GM12878 (cell line): ENCODE measurements around the gene DNAJC6. TPM values are rescaled to one million over a fixed set of nuclear protein-coding genes. Genes with fewer than 3 reads are reported as not detected.

Experiments used
- ATAC-seq: fragments of 200-7000 bp; cut with Tn5 transposase; 3 replicates; pipeline ENCODE4 v1.9.1; 2020; ENCODE audit warnings: mild to moderate bottlenecking, moderate library complexity
- BruUV-seq: library from RNA; stranded (reverse); fragments of 400-500 nt; replicated peaks from 2 replicates; lab custom pipeline; 2021; lab: Mats Ljungman, UMichigan
- CTCF ChIA-PET: fragments of 300-600 bp; sonication (Branson Sonifier 250); formaldehyde crosslinking; extraction: SDS; loops from one replicate; lab custom pipeline; 2021; ENCODE audit warnings: inconsistent platforms; lab: Yijun Ruan, JAX
- POLR2A ChIA-PET: fragments of 350-600 bp; formaldehyde crosslinking; extraction: SDS; loops from one replicate; lab custom pipeline; 2021; ENCODE audit warnings: inconsistent platforms; lab: Charles Lee
- RAD21 ChIA-PET: fragments of 300-600 bp; sonication (Branson Sonifier 250); formaldehyde crosslinking; loops from one replicate; lab custom pipeline; 2023; ENCODE audit warnings: antibody characterized with exemption; ENCODE audit not compliant: unreplicated experiment; lab: Charles Lee
- SMC1A ChIA-PET: fragments of 300-600 bp; sonication (Branson Sonifier 250); formaldehyde crosslinking; loops from one replicate; lab custom pipeline; 2023; ENCODE audit not compliant: unreplicated experiment, uncharacterized antibody; lab: Charles Lee
- DNase-seq: peaks from one replicate; pipeline ENCODE4 v3.0.0-alpha.2; 2011; ENCODE audit warnings: low read depth, low spot score
- FAIRE-seq: peaks from 3 replicates; lab custom pipeline; 2011; peaks lifted over from hg19 to GRCh38; lab: Jason Lieb, UNC
- H2AFZ ChIP-seq: 2 replicates; pipeline ENCODE4 v1.6.0; 2011; ENCODE audit warnings: low read depth, low read length, control low read depth; ENCODE audit not compliant: control insufficient read depth
- H3K27ac ChIP-seq: 2 replicates; pipeline ENCODE4 v1.5.1; 2011; ENCODE audit warnings: control low read depth; ENCODE audit not compliant: control insufficient read depth, insufficient read depth
- H3K27me3 ChIP-seq, 2 experiments: replicated peaks in 1 of 2; 2 replicates each; pipeline versions ENCODE4 v1.6.0 to v1.6.1; 2011; ENCODE audit warnings: low read length in 1 of 2; ENCODE audit not compliant: control insufficient read depth in 2 of 2, insufficient read depth in 2 of 2
- H3K36me3 ChIP-seq, 2 experiments: 2 replicates each; pipeline ENCODE4 v1.5.1; 2011; ENCODE audit warnings: low read length in 1 of 2; ENCODE audit not compliant: control insufficient read depth in 2 of 2, insufficient read depth in 2 of 2
- H3K4me1 ChIP-seq: 2 replicates; pipeline ENCODE4 v1.6.1; 2011; ENCODE audit warnings: mild to moderate bottlenecking, low read length, moderate library complexity, mixed read lengths; ENCODE audit not compliant: control insufficient read depth, insufficient read depth
- H3K4me2 ChIP-seq: 2 replicates; pipeline ENCODE4 v1.6.0; 2011; ENCODE audit warnings: control low read depth; ENCODE audit not compliant: control insufficient read depth, insufficient read depth
- H3K4me3 ChIP-seq: fragments of 200-600 bp; sonication (generic); 2 replicates; pipeline ENCODE4 v1.5.1; 2016
- H3K79me2 ChIP-seq: 2 replicates; pipeline ENCODE4 v1.6.0; 2011; ENCODE audit warnings: low read length; ENCODE audit not compliant: control insufficient read depth, insufficient read depth
- H3K9ac ChIP-seq: 2 replicates; pipeline ENCODE4 v1.8.0; 2011; ENCODE audit warnings: low read length, control low read depth, mixed read lengths; ENCODE audit not compliant: control insufficient read depth, insufficient read depth
- H3K9me3 ChIP-seq: replicated peaks from 3 replicates; pipeline ENCODE4 v1.5.1; 2011; ENCODE audit warnings: mild to moderate bottlenecking, low read length; ENCODE audit not compliant: control insufficient read depth, insufficient read depth
- H4K20me1 ChIP-seq: 2 replicates; pipeline ENCODE4 v1.6.0; 2011; ENCODE audit not compliant: control insufficient read depth, insufficient read depth
- EP300 ChIP-seq, 2 experiments: fragments of 150-350 bp in 1 of 2; IDR thresholded peaks; 2 replicates each; pipeline ENCODE4 v1.6.1; 2011 to 2012; ENCODE audit warnings: low read depth in 2 of 2, low read length in 2 of 2, borderline replicate concordance in 1 of 2, improper control_type of control experiment in 1 of 2, inconsistent platforms in 1 of 2; ENCODE audit not compliant: control insufficient read depth in 1 of 2
- NFYB ChIP-seq: IDR thresholded peaks from 2 replicates; pipeline ENCODE4 v1.6.1; 2011; ENCODE audit warnings: low read depth, mild to moderate bottlenecking, low read length, improper control_type of control experiment, moderate library complexity; ENCODE audit not compliant: insufficient read depth
- REST ChIP-seq: IDR thresholded peaks from 2 replicates; pipeline ENCODE4 v1.6.1; 2012; ENCODE audit warnings: mild to moderate bottlenecking, low read depth, low read length
- SREBF2 ChIP-seq: IDR thresholded peaks from 2 replicates; pipeline ENCODE4 v1.6.1; 2012; ENCODE audit warnings: mild to moderate bottlenecking, low read length
- YY1 ChIP-seq: IDR thresholded peaks from 2 replicates; pipeline ENCODE4 v1.6.1; 2011; ENCODE audit warnings: low read depth, mild to moderate bottlenecking, low read length
- WGBS: methylation state at CpG from one replicate; pipeline ENCODE4 v1.1.6; 2016; ENCODE audit warnings: low lambda C conversion rate; ENCODE audit not compliant: insufficient replicate concordance, insufficient coverage; ENCODE audit errors: missing lambda C conversion rate; 5-methylcytosine and 5-hydroxymethylcytosine counted together
- in situ Hi-C: fragments of 300-500 bp; cut with MboI; formaldehyde crosslinking; loops from 9 replicates; pipeline ENCODE4 v1.14.3; 2018; ENCODE audit warnings: mixed read lengths
- intact Hi-C: fragments of 100-400 bp; cut with micrococcal nuclease; formaldehyde crosslinking; loops from one replicate; pipeline ENCODE4 v1.14.2; 2022; ENCODE audit not compliant: unreplicated experiment
- polyA plus RNA-seq, 11 experiments: library from polyadenylated mRNA; depleted of rRNA in 4 of 11; unstranded in 6 of 11; stranded (reverse) in 5 of 11; fragments of >200 nt; fragmentation: Nextera tagmentation in 4 of 11; fragmentation: Illumina TruSeq in 1 of 11; extraction: Ambion mirVana in 4 of 11; extraction: Trizol in 1 of 11; gene quantifications; 1 replicate in 1 of 11; 2 replicates in 10 of 11; pipeline versions ENCODE4 v1.2.1 to v1.2.3, GENCODE V29; 2011 to 2016; ENCODE audit warnings: inconsistent platforms in 2 of 11, missing spikeins in 2 of 11, low read depth in 1 of 11
- total RNA-seq, 4 experiments: library from RNA; depleted of rRNA in 3 of 4; stranded (reverse); fragments of >200 nt in 3 of 4; fragmentation: Illumina TruSeq in 1 of 4; extraction: Trizol in 1 of 4; gene quantifications; 2 replicates each; pipeline versions ENCODE4 v1.2.1 to v1.2.3, GENCODE V29; 2013 to 2021

The DNAJC6 gene
- total and polyA plus RNA-seq, 10 of the 15 experiments (the other 5 are each of a cell fraction or from before 2014, with no cell fraction given) = 0.08 to 4.3 (median 2.7) TPM

- Histone ChIP-seq H3K9me3 (no peaks in the 10 kb centered on the region), H3K27ac (no peak overlapping the region), H4K20me1 (no peaks in the 10 kb centered on the region), H2AFZ (no peak overlapping the region), H3K79me2 (no peaks in the 10 kb centered on the region), H3K4me3 (no peak overlapping the region), H3K4me2 (no peak overlapping the region), H3K4me1 (no peaks in the 10 kb centered on the region; the same call in none of the 2 replicates), H3K27me3 (peaks cover 4 to 5% of the 10 kb centered on the region in 2 experiments; a peak in 2 of 4 replicates), H3K9ac (no peak overlapping the region), H3K36me3 (no peaks in the 10 kb centered on the region)
- ATAC-seq = no peak
- intact Hi-C loops = no loop called here
- 0% methylated on average over 3 of the region's 3 CpGs for WGBS
- no peak for DNase-seq
- no TSS peak for BruUV-seq
- in situ Hi-C loops = no loop called here
- ChIA-PET POLR2A (no interaction called here), RAD21 (no interaction called here), CTCF (no interaction called here), SMC1A (interaction anchor here (1.8 kb wide), 1 partner anchor 24 kb away, joined by 4 read pairs; no protein-coding TSS in a partner anchor)
- no peak for FAIRE-seq
- no peak for TF ChIP-seq EP300 (IDR thresholded peaks at IDR 0.05; ENCODE audit: borderline replicate concordance in 1 of 2, control insufficient read depth in 1 of 2, low read depth in 2 of 2, low read length in 2 of 2)
- no peak for TF ChIP-seq SREBF2
- TF ChIP-seq NFYB = no peak
- TF ChIP-seq REST = no peak
- TF ChIP-seq YY1 = no peak
Measured at GRCh38 chr1:65259816-65260215, 49.5 kb upstream of the DNAJC6 start.
